ENCODE results near the gene GGT6. TPM values are rescaled to one million over a fixed set of nuclear protein-coding genes. Genes with fewer than 3 reads are reported as not detected.

Gene GGT6
- total RNA-seq, 1 experiment from 2014 or later: not detected

GRCh38 chr17:4543557-4544026 lies 16.8 kb downstream of the GGT6 start:
- Histone ChIP-seq H3K9me3 (no peaks in the 10 kb centered on the region), H3K27me3 (replicated peaks; ENCODE audit: control insufficient read depth, insufficient read depth, low read length) (no peaks in the 10 kb centered on the region), H3K4me1 (no peaks in the 10 kb centered on the region), H3K36me3 (ENCODE audit: control insufficient read depth, insufficient read depth, low read length) (no peaks in the 10 kb centered on the region), H3K4me3 (ENCODE audit: low read depth, low read length) (no peak overlapping the region)
- ChIA-PET CTCF (no interaction called here), POLR2A (no interaction called here)
- intact Hi-C loops (cut with micrococcal nuclease; ENCODE audit: unreplicated experiment): loop anchor here (5.0 kb wide), 1 partner anchor 121 kb away; no protein-coding TSS in a partner anchor
- Mint-ChIP-seq H3K27me3 (ENCODE audit: insufficient read depth, unreplicated experiment) (no peaks in the 10 kb centered on the region), H3K27ac (ENCODE audit: unreplicated experiment) (no peak overlapping the region), H3K36me3 (ENCODE audit: insufficient read depth, unreplicated experiment) (peaks cover 40% of the 10 kb centered on the region), H3K4me1 (ENCODE audit: low read depth, unreplicated experiment) (no peaks in the 10 kb centered on the region), H3K4me3 (ENCODE audit: unreplicated experiment) (no peak overlapping the region), H3K9me3 (ENCODE audit: unreplicated experiment) (no peaks in the 10 kb centered on the region)
- DNase-seq: no peak
- BruUV-seq (replicated peaks): no TSS peak
- TF ChIP-seq, protein P1, sequence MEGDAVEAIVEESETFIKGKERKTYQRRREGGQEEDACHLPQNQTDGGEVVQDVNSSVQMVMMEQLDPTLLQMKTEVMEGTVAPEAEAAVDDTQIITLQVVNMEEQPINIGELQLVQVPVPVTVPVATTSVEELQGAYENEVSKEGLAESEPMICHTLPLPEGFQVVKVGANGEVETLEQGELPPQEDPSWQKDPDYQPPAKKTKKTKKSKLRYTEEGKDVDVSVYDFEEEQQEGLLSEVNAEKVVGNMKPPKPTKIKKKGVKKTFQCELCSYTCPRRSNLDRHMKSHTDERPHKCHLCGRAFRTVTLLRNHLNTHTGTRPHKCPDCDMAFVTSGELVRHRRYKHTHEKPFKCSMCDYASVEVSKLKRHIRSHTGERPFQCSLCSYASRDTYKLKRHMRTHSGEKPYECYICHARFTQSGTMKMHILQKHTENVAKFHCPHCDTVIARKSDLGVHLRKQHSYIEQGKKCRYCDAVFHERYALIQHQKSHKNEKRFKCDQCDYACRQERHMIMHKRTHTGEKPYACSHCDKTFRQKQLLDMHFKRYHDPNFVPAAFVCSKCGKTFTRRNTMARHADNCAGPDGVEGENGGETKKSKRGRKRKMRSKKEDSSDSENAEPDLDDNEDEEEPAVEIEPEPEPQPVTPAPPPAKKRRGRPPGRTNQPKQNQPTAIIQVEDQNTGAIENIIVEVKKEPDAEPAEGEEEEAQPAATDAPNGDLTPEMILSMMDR (IDR thresholded peaks at IDR 0.05; ENCODE audit: insufficient read depth in 1 of 2, low read depth in 1 of 2, low read length in 1 of 2, severe bottlenecking in 1 of 2, unreplicated experiment in 1 of 2): no peak

GRCh38 chr17:4542726-4543191 lies 17.6 kb downstream of the GGT6 start:
- no TSS peak for BruUV-seq (replicated peaks)
- POLR2A ChIA-PET: no interaction called here

DNA sequence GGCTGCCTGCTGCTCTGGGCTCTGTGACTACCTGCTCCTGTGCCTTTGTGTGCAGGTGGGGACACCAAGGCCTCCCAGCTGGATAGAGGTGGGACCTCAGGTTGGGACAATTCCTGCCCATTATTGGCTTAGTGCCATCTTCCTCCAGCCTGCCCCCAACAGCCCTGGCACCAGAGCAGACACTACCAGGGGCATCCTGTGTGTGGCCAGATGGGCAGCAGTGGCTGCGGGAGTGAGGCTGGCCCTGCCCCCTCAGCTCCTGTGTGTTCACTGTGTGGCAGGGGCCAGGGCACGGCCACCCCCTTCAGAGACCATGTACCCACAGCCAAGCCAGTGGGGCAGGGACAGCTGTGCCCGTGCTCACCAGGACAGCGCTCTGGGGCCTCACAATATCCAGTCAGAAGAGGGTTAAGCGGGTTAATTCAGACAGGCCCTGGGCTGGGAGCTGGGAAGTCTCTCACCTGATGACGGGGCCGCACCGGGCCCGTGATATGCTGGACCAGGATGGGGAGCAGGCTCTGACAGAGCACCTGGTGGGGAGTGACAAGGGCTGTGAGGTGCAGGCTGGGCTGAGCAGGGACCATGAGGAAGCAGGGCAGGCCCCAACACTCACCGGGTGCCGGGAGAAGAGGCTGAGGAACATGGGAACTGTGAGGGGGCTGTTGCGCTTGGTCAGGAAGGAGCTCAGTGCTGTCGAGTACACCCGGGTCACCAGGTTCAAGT lies 18.2 kb downstream of the GGT6 start:
- Histone ChIP-seq H3K4me1 (no peaks in the 10 kb centered on the region), H3K27me3 (replicated peaks; ENCODE audit: control insufficient read depth, insufficient read depth, low read length) (no peaks in the 10 kb centered on the region), H3K4me3 (ENCODE audit: low read depth, low read length) (no peak overlapping the region), H3K36me3 (ENCODE audit: control insufficient read depth, insufficient read depth, low read length) (no peaks in the 10 kb centered on the region), H3K9me3 (no peaks in the 10 kb centered on the region)
- Mint-ChIP-seq H3K27me3 (ENCODE audit: insufficient read depth, unreplicated experiment) (no peaks in the 10 kb centered on the region), H3K27ac (ENCODE audit: unreplicated experiment) (no peak overlapping the region), H3K36me3 (ENCODE audit: insufficient read depth, unreplicated experiment) (peaks cover 40% of the 10 kb centered on the region), H3K4me1 (ENCODE audit: low read depth, unreplicated experiment) (no peaks in the 10 kb centered on the region), H3K4me3 (ENCODE audit: unreplicated experiment) (no peak overlapping the region), H3K9me3 (ENCODE audit: unreplicated experiment) (no peaks in the 10 kb centered on the region)
- no TSS peak for BruUV-seq (replicated peaks)
- CTCF ChIA-PET: no interaction called here
- POLR2A ChIA-PET: no interaction called here
- TF ChIP-seq, protein P1 (IDR thresholded peaks at IDR 0.05; ENCODE audit: insufficient read depth in 1 of 2, low read depth in 1 of 2, low read length in 1 of 2, severe bottlenecking in 1 of 2, unreplicated experiment in 1 of 2): no peak
- intact Hi-C loops (cut with micrococcal nuclease; ENCODE audit: unreplicated experiment): loop anchor here (5.0 kb wide), 1 partner anchor 120 kb away; no protein-coding TSS in a partner anchor
- no peak for DNase-seq

More at GRCh38 chr17:4542726-4543191, 17.6 kb downstream of the GGT6 start:
- CTCF ChIA-PET: no interaction called here
- H3K4me3 ChIP-seq (ENCODE audit: low read depth, low read length): no peak overlapping the region
- H3K27me3 ChIP-seq (replicated peaks; ENCODE audit: control insufficient read depth, insufficient read depth, low read length): no peaks in the 10 kb centered on the region
- no peaks in the 10 kb centered on the region for H3K27me3 Mint-ChIP-seq (ENCODE audit: insufficient read depth, unreplicated experiment)
- DNase-seq: no peak
- no peaks in the 10 kb centered on the region for H3K9me3 Mint-ChIP-seq (ENCODE audit: unreplicated experiment)
- H3K27ac Mint-ChIP-seq (ENCODE audit: unreplicated experiment): no peak overlapping the region
- TF ChIP-seq, protein P1 (IDR thresholded peaks at IDR 0.05; ENCODE audit: insufficient read depth in 1 of 2, low read depth in 1 of 2, low read length in 1 of 2, severe bottlenecking in 1 of 2, unreplicated experiment in 1 of 2): no peak
- no peaks in the 10 kb centered on the region for H3K4me1 ChIP-seq
- H3K4me3 Mint-ChIP-seq (ENCODE audit: unreplicated experiment): no peak overlapping the region
- no peaks in the 10 kb centered on the region for H3K9me3 ChIP-seq
- H3K4me1 Mint-ChIP-seq (ENCODE audit: low read depth, unreplicated experiment): no peaks in the 10 kb centered on the region
- peaks cover 40% of the 10 kb centered on the region for H3K36me3 Mint-ChIP-seq (ENCODE audit: insufficient read depth, unreplicated experiment)
- intact Hi-C loops (cut with micrococcal nuclease; ENCODE audit: unreplicated experiment): loop anchor here (5.0 kb wide), 1 partner anchor 120 kb away; no protein-coding TSS in a partner anchor
- H3K36me3 ChIP-seq (ENCODE audit: control insufficient read depth, insufficient read depth, low read length): no peaks in the 10 kb centered on the region

Measured in Caco-2 (cell line).